Endothelial cell of umbilical vein (primary cell): ENCODE results near the gene JAGN1. TPM values are rescaled to one million over a fixed set of nuclear protein-coding genes. Genes with fewer than 3 reads are reported as not detected.

Experiments used
- Bru-seq: library from RNA; stranded (reverse); fragments of 400-500 nt; gene quantifications from one replicate; lab custom pipeline; 2021; lab: Mats Ljungman, UMichigan
- BruChase-seq, 2 experiments: library from RNA; stranded (reverse); fragments of 400-500 nt; gene quantifications; one replicate each; lab custom pipeline; 2021; lab: Mats Ljungman, UMichigan
- BruUV-seq: library from RNA; stranded (reverse); fragments of 400-500 nt; replicated peaks from 2 replicates; lab custom pipeline; 2021; lab: Mats Ljungman, UMichigan
- CTCF ChIA-PET: fragments of 300-600, 350-600 bp; sonication (Branson Sonifier 250); formaldehyde crosslinking; loops from one replicate; lab custom pipeline; 2021; ENCODE audit warnings: antibody characterized with exemption, inconsistent platforms; lab: Charles Lee
- POLR2A ChIA-PET: fragments of 300-600, 350-600 bp; sonication (Branson Sonifier 250); formaldehyde crosslinking; loops from one replicate; lab custom pipeline; 2021; ENCODE audit warnings: antibody characterized with exemption, inconsistent platforms; lab: Charles Lee
- DNase-seq: peaks from one replicate; pipeline ENCODE4 v3.0.0-alpha.2; 2011; ENCODE audit warnings: low read depth, low spot score
- FAIRE-seq: peaks from 2 replicates; lab custom pipeline; 2011; peaks lifted over from hg19 to GRCh38; lab: Jason Lieb, UNC
- H2AFZ ChIP-seq: 2 replicates; pipeline ENCODE4 v1.6.0; 2012; ENCODE audit warnings: low read depth, low read length, control low read depth, inconsistent platforms
- H3K27ac ChIP-seq: 2 replicates; pipeline ENCODE4 v1.5.1; 2011; ENCODE audit warnings: low read depth, mild to moderate bottlenecking, control low read depth, low read length, moderate library complexity; ENCODE audit not compliant: insufficient read depth
- H3K27me3 ChIP-seq, 2 experiments: 2 replicates each; pipeline versions ENCODE4 v1.6.0 to v1.6.1; 2011; ENCODE audit warnings: low read length in 2 of 2, mixed read lengths in 1 of 2; ENCODE audit not compliant: control insufficient read depth in 2 of 2, insufficient read depth in 2 of 2
- H3K36me3 ChIP-seq, 2 experiments: 2 replicates in 1 of 2; 3 replicates in 1 of 2; pipeline ENCODE4 v1.5.1; 2011; ENCODE audit warnings: low read length in 2 of 2, mild to moderate bottlenecking in 1 of 2, moderate library complexity in 1 of 2; ENCODE audit not compliant: control insufficient read depth in 2 of 2, insufficient read depth in 2 of 2; ENCODE audit errors: extremely low read depth in 1 of 2
- H3K4me1 ChIP-seq: 3 replicates; pipeline ENCODE4 v1.5.1; 2011; ENCODE audit warnings: mild to moderate bottlenecking, low read length; ENCODE audit not compliant: control insufficient read depth, insufficient read depth; ENCODE audit errors: extremely low read depth
- H3K4me2 ChIP-seq: 2 replicates; pipeline ENCODE4 v1.6.1; 2011; ENCODE audit warnings: low read length, control low read depth, mixed read lengths; ENCODE audit not compliant: insufficient read depth
- H3K4me3 ChIP-seq, 3 experiments: fragments of 200-600 bp in 1 of 3; sonication (generic), shearing (Covaris generic) in 1 of 3; replicated peaks in 1 of 3; 2 replicates each; pipeline ENCODE4 v1.5.1; 2011 to 2016; ENCODE audit warnings: control low read depth in 3 of 3, low read length in 3 of 3, mild to moderate bottlenecking in 2 of 3, inconsistent platforms in 1 of 3, low read depth in 1 of 3, moderate library complexity in 1 of 3; ENCODE audit not compliant: insufficient read depth in 1 of 3
- H3K79me2 ChIP-seq: 2 replicates; pipeline ENCODE4 v1.6.0; 2012; ENCODE audit warnings: low read length, inconsistent platforms; ENCODE audit not compliant: control insufficient read depth, insufficient read depth
- H3K9ac ChIP-seq: replicated peaks from 2 replicates; pipeline ENCODE3; 2011; ENCODE audit warnings: low read length, control low read depth; ENCODE audit not compliant: insufficient read depth; ENCODE audit errors: extremely low read depth
- H3K9me1 ChIP-seq: replicated peaks from 3 replicates; pipeline ENCODE4 v1.6.0; 2011; ENCODE audit warnings: mild to moderate bottlenecking, low read length; ENCODE audit not compliant: control insufficient read depth, insufficient read depth; ENCODE audit errors: extremely low read depth
- H3K9me3 ChIP-seq: replicated peaks from 2 replicates; pipeline ENCODE4 v1.5.1; 2012; ENCODE audit warnings: low read length, inconsistent platforms; ENCODE audit not compliant: control insufficient read depth, insufficient read depth
- H4K20me1 ChIP-seq: replicated peaks from 2 replicates; pipeline ENCODE3; 2011; ENCODE audit warnings: mild to moderate bottlenecking, low read length; ENCODE audit not compliant: control insufficient read depth, insufficient read depth; ENCODE audit errors: extremely low read depth
- FOS ChIP-seq: IDR thresholded peaks from 2 replicates; pipeline ENCODE4 v1.6.1; 2011; ENCODE audit warnings: mild to moderate bottlenecking, low read length, moderate library complexity, borderline replicate concordance; ENCODE audit not compliant: insufficient read depth
- JUN ChIP-seq: IDR thresholded peaks from 2 replicates; pipeline ENCODE4 v1.6.1; 2011; ENCODE audit warnings: borderline replicate concordance, low read depth; ENCODE audit not compliant: insufficient read length, insufficient read depth
- MYC ChIP-seq: IDR thresholded peaks from one replicate; pipeline ENCODE4 v1.6.1; 2011; ENCODE audit warnings: mild to moderate bottlenecking, low read depth, low read length
- POLR2A ChIP-seq: IDR thresholded peaks from 2 replicates; pipeline ENCODE4 v1.6.1; 2012; ENCODE audit warnings: low read depth, mild to moderate bottlenecking, control low read depth, low read length
- POLR2AphosphoS5 ChIP-seq: IDR thresholded peaks from 2 replicates; pipeline ENCODE4 v1.6.1; 2012; ENCODE audit warnings: low read depth, mild to moderate bottlenecking, control low read depth, low read length, moderate library complexity; ENCODE audit not compliant: insufficient read depth
- dilution Hi-C: fragments of 300-500 bp; cut with MboI; formaldehyde crosslinking; loops from one replicate; pipeline ENCODE4 v1.15.0; 2019; ENCODE audit warnings: low sequenced_read_pairs; ENCODE audit not compliant: extremely low pct_ligation_motif_present
- intact Hi-C: fragments of 100-400 bp; cut with micrococcal nuclease; formaldehyde crosslinking; loops from one replicate; pipeline ENCODE4 v1.10.0; 2022
- long read RNA-seq: library from polyadenylated mRNA; stranded (forward); transcript quantifications from one replicate; pipeline ENCODE4 v2.0.0, GENCODE V29; 2021
- polyA minus RNA-seq, 3 experiments: library from RNA; depleted of rRNA, polyadenylated mRNA; stranded (reverse); fragments of >200 nt; gene quantifications; 1 replicate in 1 of 3; 2 replicates in 2 of 3; pipeline ENCODE4 v1.2.3, GENCODE V29; 2011
- polyA plus RNA-seq, 4 experiments: library from polyadenylated mRNA; depleted of rRNA in 3 of 4; stranded (reverse) in 3 of 4; unstranded in 1 of 4; fragments of >200 nt; gene quantifications; 2 replicates each; pipeline versions ENCODE4 v1.2.1 to v1.2.3, GENCODE V29; 2011 to 2012; ENCODE audit warnings: missing spikeins in 1 of 4
- total RNA-seq: library from RNA; stranded (reverse); gene quantifications from 2 replicates; pipeline ENCODE4 v1.2.3, GENCODE V29; 2021
- TF ChIP-seq, protein P1 (sequence below), 2 donors: IDR thresholded peaks; 1 replicate in 1 of 2; 2 replicates in 1 of 2; pipeline ENCODE4 v1.5.1; 2011; ENCODE audit warnings: low read length in 2 of 2, mild to moderate bottlenecking in 2 of 2, moderate library complexity in 2 of 2, control low read depth in 1 of 2, inconsistent platforms in 1 of 2, low read depth in 1 of 2; ENCODE audit not compliant: insufficient read depth in 1 of 2; ENCODE audit errors: extremely low read depth in 1 of 2

Gene JAGN1
- total RNA-seq, result 29.6 and 31.4 TPM in 2 replicates
- 46.5 and 50.1 TPM in 2 replicates for polyA plus RNA-seq
- 31.9 and 35.0 TPM in 2 replicates for polyA plus RNA-seq (2011; cell fraction: cytosol; rRNA removed)
- 14.3 and 15.5 TPM in 2 replicates for polyA plus RNA-seq (2011; cell fraction: nucleus; rRNA removed)
- 23.1 and 35.2 TPM in 2 replicates for polyA plus RNA-seq (2012)
- 50.6 and 58.6 TPM in 2 replicates for polyA minus RNA-seq
- polyA minus RNA-seq (2011; cell fraction: cytosol; rRNA and poly(A)+ RNA removed), result 43.1 TPM
- polyA minus RNA-seq (2011; cell fraction: nucleus; rRNA and poly(A)+ RNA removed), result 10.1 and 14.6 TPM in 2 replicates
- Bru-seq, nascent RNA, result percentile 85 among the genes with signal in this experiment
- percentile 83 among the genes with signal in this experiment for BruChase-seq, experiment 1, labeled RNA remaining after a 6-hour chase
- percentile 77 among the genes with signal in this experiment for BruChase-seq, experiment 2, labeled RNA remaining after a 2-hour chase
- long read RNA-seq, transcript JAGN1-201 (2 exons, 1,675 nt), result major isoform, 84 of 94 reads
- long read RNA-seq, partial matches to known transcripts, result 3 of 94 reads
- long read RNA-seq, other reads (novel, unspliced or antisense), result 5 of 94 reads

DNA sequence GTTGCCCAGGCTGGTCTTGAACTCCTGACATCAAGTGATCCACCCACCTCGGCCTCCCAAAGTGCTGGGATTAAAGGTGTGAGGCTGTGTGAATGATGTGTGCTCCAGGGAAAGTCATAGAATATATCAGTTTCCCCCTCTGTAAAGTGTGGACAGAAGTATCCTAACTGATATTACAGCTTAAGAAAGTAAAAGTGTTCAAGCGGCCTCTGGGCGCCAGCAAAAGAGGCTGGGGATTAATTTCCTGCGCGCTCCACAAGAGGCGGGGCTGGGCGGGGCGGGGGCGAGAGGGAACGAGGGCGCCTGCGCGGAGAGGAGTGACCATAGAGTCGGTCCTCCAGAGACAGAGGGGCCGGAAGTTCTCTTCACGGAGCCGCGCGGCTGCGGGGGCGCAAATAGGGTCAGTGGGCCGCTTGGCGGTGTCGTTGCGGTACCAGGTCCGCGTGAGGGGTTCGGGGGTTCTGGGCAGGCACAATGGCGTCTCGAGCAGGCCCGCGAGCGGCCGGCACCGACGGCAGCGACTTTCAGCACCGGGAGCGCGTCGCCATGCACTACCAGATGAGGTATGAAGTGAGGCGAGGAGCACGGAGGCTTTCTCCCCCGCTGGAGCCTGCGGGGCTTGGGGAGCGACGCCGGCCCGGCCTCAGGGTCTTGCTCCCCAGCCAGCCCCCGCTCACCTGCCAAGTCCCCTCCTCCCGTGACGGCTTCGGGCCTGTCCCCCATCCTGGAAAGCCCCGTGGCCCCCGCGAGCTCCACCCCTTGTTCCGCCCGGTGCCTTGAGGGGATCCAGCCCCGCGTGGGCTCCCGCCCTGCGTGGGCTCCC lies at the start of gene JAGN1:
Gene JAGN1 (plus strand): TSS at position 362 of the 823 bp plus-strand sequence. CDS start 113 bp downstream, at position 475.
- ChIA-PET POLR2A (interaction anchor here (0.7 to 1.1 kb wide), 3 partner anchors 23 to 42 kb away, joined by 3 to 4 read pairs (median 3); no protein-coding TSS in a partner anchor), CTCF (interaction anchor here (0.6 to 1.3 kb wide), 4 partner anchors 14 to 45 kb away, joined by 3 read pairs; no protein-coding TSS in a partner anchor)
- H3K4me1 ChIP-seq, result peaks cover 25% of the 10 kb centered on the region
- dilution Hi-C loops, result no loop called here
- DNase-seq (peak; percentile 92), FAIRE-seq (peak; percentile 90)
- peak within 1 kb of the TSS; percentile 89 for H3K9ac ChIP-seq
- H3K4me3 ChIP-seq, result peak within 1 kb of the TSS; percentile 82 to 92 (median 89)
- TSS peak; percentile 57 for BruUV-seq
- H2AFZ ChIP-seq, result peak within 1 kb of the TSS; percentile 98
- no peaks in the 10 kb centered on the region for H3K9me3 ChIP-seq
- intact Hi-C loops, result loop anchor here (1.0 to 5.0 kb wide), 4 partner anchors 13 to 56 kb away; partner anchors contain the start of gene CRELD1
- peak within 1 kb of the TSS; percentile 95 for H3K4me2 ChIP-seq
- peak within 1 kb of the TSS; percentile 76 for H3K27ac ChIP-seq
- peak; percentile 95 for TF ChIP-seq POLR2A
- TF ChIP-seq FOS, result no peak
- no peak for TF ChIP-seq MYC
- TF ChIP-seq, protein P1, sequence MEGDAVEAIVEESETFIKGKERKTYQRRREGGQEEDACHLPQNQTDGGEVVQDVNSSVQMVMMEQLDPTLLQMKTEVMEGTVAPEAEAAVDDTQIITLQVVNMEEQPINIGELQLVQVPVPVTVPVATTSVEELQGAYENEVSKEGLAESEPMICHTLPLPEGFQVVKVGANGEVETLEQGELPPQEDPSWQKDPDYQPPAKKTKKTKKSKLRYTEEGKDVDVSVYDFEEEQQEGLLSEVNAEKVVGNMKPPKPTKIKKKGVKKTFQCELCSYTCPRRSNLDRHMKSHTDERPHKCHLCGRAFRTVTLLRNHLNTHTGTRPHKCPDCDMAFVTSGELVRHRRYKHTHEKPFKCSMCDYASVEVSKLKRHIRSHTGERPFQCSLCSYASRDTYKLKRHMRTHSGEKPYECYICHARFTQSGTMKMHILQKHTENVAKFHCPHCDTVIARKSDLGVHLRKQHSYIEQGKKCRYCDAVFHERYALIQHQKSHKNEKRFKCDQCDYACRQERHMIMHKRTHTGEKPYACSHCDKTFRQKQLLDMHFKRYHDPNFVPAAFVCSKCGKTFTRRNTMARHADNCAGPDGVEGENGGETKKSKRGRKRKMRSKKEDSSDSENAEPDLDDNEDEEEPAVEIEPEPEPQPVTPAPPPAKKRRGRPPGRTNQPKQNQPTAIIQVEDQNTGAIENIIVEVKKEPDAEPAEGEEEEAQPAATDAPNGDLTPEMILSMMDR (IDR thresholded peaks at IDR 0.05; ENCODE audit: extremely low read depth in 1 of 2, insufficient read depth in 1 of 2, low read depth in 1 of 2, low read length in 2 of 2), result no peak
- TF ChIP-seq POLR2AphosphoS5, result peak; percentile 95
- no peak for TF ChIP-seq JUN
- H3K9me1 ChIP-seq, result no peaks in the 10 kb centered on the region
- no peaks in the 10 kb centered on the region for H4K20me1 ChIP-seq
- H3K79me2 ChIP-seq, result peaks cover 27% of the 10 kb centered on the region
- peaks cover 4 to 9% of the 10 kb centered on the region in 2 experiments for H3K36me3 ChIP-seq
- no peaks in the 10 kb centered on the region for H3K27me3 ChIP-seq
